Testis (tissue), 2 donors: Measurements from ENCODE around the gene STON2.

Source experiments
- POLR2A ChIP-seq: fragments of 450-650 bp; IDR thresholded peaks from one replicate; pipeline ENCODE4 v1.6.1; 2017; ENCODE audit warnings: antibody characterized with exemption, mild to moderate bottlenecking, moderate library complexity
- TF ChIP-seq, protein P1 (sequence below), 3 experiments: fragments of 450-650 bp in 2 of 3; fragments of 200-600 bp in 1 of 3; sonication (generic) in 1 of 3; IDR thresholded peaks; one replicate each; pipeline ENCODE4 v1.5.1; 2016 to 2019; ENCODE audit warnings: antibody characterized with exemption in 3 of 3, mild to moderate bottlenecking in 2 of 3, moderate library complexity in 1 of 3

DNA sequence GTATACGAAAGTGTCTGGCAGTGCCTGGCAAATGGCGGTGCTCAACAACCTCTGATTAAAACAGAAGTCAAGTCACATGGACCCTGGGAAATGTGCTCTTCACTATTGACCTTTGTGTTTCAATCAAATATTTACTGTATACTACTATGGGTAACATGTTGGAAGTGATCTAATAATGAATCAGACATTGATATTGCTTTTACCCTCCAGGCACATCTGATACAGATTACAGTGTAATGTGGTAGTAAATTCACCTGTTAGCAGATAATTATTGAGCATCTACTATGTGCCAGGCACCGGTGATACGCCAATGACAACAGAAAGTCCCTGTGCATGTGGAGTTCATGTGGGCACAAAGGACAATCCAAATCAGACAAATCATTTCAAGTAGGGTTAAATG lies 63.1 kb downstream of the STON2 start:
- TF ChIP-seq POLR2A: no peak
- TF ChIP-seq, protein P1, sequence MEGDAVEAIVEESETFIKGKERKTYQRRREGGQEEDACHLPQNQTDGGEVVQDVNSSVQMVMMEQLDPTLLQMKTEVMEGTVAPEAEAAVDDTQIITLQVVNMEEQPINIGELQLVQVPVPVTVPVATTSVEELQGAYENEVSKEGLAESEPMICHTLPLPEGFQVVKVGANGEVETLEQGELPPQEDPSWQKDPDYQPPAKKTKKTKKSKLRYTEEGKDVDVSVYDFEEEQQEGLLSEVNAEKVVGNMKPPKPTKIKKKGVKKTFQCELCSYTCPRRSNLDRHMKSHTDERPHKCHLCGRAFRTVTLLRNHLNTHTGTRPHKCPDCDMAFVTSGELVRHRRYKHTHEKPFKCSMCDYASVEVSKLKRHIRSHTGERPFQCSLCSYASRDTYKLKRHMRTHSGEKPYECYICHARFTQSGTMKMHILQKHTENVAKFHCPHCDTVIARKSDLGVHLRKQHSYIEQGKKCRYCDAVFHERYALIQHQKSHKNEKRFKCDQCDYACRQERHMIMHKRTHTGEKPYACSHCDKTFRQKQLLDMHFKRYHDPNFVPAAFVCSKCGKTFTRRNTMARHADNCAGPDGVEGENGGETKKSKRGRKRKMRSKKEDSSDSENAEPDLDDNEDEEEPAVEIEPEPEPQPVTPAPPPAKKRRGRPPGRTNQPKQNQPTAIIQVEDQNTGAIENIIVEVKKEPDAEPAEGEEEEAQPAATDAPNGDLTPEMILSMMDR (IDR thresholded peaks at IDR 0.05): no peak
